Measurements from ENCODE around the gene RAP1GAP. TPM values are rescaled to one million over a fixed set of nuclear protein-coding genes. Genes with fewer than 3 reads are reported as not detected.
A peak's percentile ranks its signal among the peaks of the same experiment; 100 is the strongest.

The RAP1GAP gene
- polyA plus RNA-seq, 3 donors = 0.04 TPM; not detected in 2

GRCh38 chr1:21651214-21652042 is 17.7 kb downstream of the RAP1GAP start:
- Histone ChIP-seq H4K20me1 (ENCODE audit: insufficient read depth, low read length) (no peaks in the 10 kb centered on the region), H2AFZ (ENCODE audit: insufficient read depth, low read depth, low read length, poor library complexity, severe bottlenecking) (no peak overlapping the region), H3K4me3 (replicated peaks in 1 of 3; ENCODE audit: low read depth in 2 of 3, low read length in 3 of 3) (no peak overlapping the region), H3K4me2 (replicated peaks; ENCODE audit: extremely low read depth, low read length, poor library complexity, severe bottlenecking) (peak overlapping the region; percentile 44), H3K36me3 (replicated peaks in 1 of 2; ENCODE audit: control insufficient read depth in 1 of 2, insufficient read depth in 2 of 2, low read length in 2 of 2) (no peaks in the 10 kb centered on the region), H3K9me3 (replicated peaks in 1 of 2; ENCODE audit: control insufficient read depth in 1 of 2, insufficient read depth in 1 of 2, low read length in 2 of 2) (peaks cover 0 to 11% of the 10 kb centered on the region in 2 donors), H3K27ac (ENCODE audit: low read depth in 1 of 2, low read length in 2 of 2) (no peak overlapping the region), H3K27me3 (ENCODE audit: control insufficient read depth in 2 of 2, insufficient read depth in 2 of 2, low read length in 2 of 2) (peaks cover 17 to 47% of the 10 kb centered on the region in 2 donors), H3K4me1 (ENCODE audit: control insufficient read depth in 1 of 2, insufficient read depth in 2 of 2, low read length in 2 of 2) (no peaks in the 10 kb centered on the region), H3K9ac (ENCODE audit: insufficient read depth, low read length, poor library complexity, severe bottlenecking) (no peak overlapping the region), H3K79me2 (ENCODE audit: insufficient read depth, low read length) (no peaks in the 10 kb centered on the region)
- Mint-ChIP-seq H3K36me3 (peaks cover 0 to 2% of the 10 kb centered on the region in 2 donors), H3K4me1 (peaks cover 6% of the 10 kb centered on the region), H3K27me3 (ENCODE audit: low read depth in 3 of 3) (peaks cover 53 to 63% (median 60%) of the 10 kb centered on the region in 3 donors), H3K27ac (no peak overlapping the region), H3K9me3 (peaks cover 0 to 12% (median 4%) of the 10 kb centered on the region in 7 donors), H3K4me3 (peak overlapping the region; percentile 73 to 93)
- TF ChIP-seq CTCF (IDR thresholded peaks at IDR 0.05) = no peak
- 5% methylated on average over 79 of the region's 80 CpGs for WGBS (ENCODE audit: insufficient coverage)
- no peak for DNase-seq
- intact Hi-C loops (cut with micrococcal nuclease) = no loop called here

- H4K20me1 ChIP-seq (ENCODE audit: insufficient read depth, low read length) = no peaks in the 10 kb centered on the region
- H3K36me3 ChIP-seq (replicated peaks in 1 of 2; ENCODE audit: control insufficient read depth in 1 of 2, insufficient read depth in 2 of 2, low read length in 2 of 2) = no peaks in the 10 kb centered on the region
- peaks cover 0 to 12% (median 4%) of the 10 kb centered on the region in 7 donors for H3K9me3 Mint-ChIP-seq
- no peak overlapping the region for H2AFZ ChIP-seq (ENCODE audit: insufficient read depth, low read depth, low read length, poor library complexity, severe bottlenecking)
- DNase-seq = no peak
- H3K79me2 ChIP-seq (ENCODE audit: insufficient read depth, low read length) = no peaks in the 10 kb centered on the region
- peaks cover 0 to 2% of the 10 kb centered on the region in 2 donors for H3K36me3 Mint-ChIP-seq
- H3K4me3 ChIP-seq (replicated peaks in 1 of 3; ENCODE audit: low read depth in 2 of 3, low read length in 3 of 3) = no peak overlapping the region
- H3K4me1 Mint-ChIP-seq = peaks cover 6% of the 10 kb centered on the region
- H3K9ac ChIP-seq (ENCODE audit: insufficient read depth, low read length, poor library complexity, severe bottlenecking) = no peak overlapping the region
- intact Hi-C loops (cut with micrococcal nuclease) = no loop called here
- H3K27ac Mint-ChIP-seq = no peak overlapping the region
- H3K27me3 Mint-ChIP-seq (ENCODE audit: low read depth in 3 of 3) = peaks cover 51 to 56% (median 56%) of the 10 kb centered on the region in 3 donors
- H3K4me2 ChIP-seq (replicated peaks; ENCODE audit: extremely low read depth, low read length, poor library complexity, severe bottlenecking) = no peak overlapping the region
- H3K4me1 ChIP-seq (ENCODE audit: control insufficient read depth in 1 of 2, insufficient read depth in 2 of 2, low read length in 2 of 2) = no peaks in the 10 kb centered on the region
- no peak for TF ChIP-seq CTCF (IDR thresholded peaks at IDR 0.05)
- peaks cover 17 to 47% of the 10 kb centered on the region in 2 donors for H3K27me3 ChIP-seq (ENCODE audit: control insufficient read depth in 2 of 2, insufficient read depth in 2 of 2, low read length in 2 of 2)
- WGBS (ENCODE audit: insufficient coverage) = 86% methylated on average over 9 of the region's 9 CpGs
- H3K27ac ChIP-seq (ENCODE audit: low read depth in 1 of 2, low read length in 2 of 2) = no peak overlapping the region
- H3K4me3 Mint-ChIP-seq = no peak overlapping the region
- H3K9me3 ChIP-seq (replicated peaks in 1 of 2; ENCODE audit: control insufficient read depth in 1 of 2, insufficient read depth in 1 of 2, low read length in 2 of 2) = peaks cover 0 to 11% of the 10 kb centered on the region in 2 donors
Measured at GRCh38 chr1:21650400-21650799, 18.8 kb downstream of the RAP1GAP start.
